HG02678 (cell line): ENCODE results near the gene ACTN2.

Source experiments
- ATAC-seq: cut with Tn5 transposase; IDR thresholded peaks from one replicate; pipeline ENCODE4 v1.9.1; 2021; ENCODE audit warnings: mild to moderate bottlenecking, moderate library complexity; ENCODE audit not compliant: unreplicated experiment

The ACTN2 gene

DNA sequence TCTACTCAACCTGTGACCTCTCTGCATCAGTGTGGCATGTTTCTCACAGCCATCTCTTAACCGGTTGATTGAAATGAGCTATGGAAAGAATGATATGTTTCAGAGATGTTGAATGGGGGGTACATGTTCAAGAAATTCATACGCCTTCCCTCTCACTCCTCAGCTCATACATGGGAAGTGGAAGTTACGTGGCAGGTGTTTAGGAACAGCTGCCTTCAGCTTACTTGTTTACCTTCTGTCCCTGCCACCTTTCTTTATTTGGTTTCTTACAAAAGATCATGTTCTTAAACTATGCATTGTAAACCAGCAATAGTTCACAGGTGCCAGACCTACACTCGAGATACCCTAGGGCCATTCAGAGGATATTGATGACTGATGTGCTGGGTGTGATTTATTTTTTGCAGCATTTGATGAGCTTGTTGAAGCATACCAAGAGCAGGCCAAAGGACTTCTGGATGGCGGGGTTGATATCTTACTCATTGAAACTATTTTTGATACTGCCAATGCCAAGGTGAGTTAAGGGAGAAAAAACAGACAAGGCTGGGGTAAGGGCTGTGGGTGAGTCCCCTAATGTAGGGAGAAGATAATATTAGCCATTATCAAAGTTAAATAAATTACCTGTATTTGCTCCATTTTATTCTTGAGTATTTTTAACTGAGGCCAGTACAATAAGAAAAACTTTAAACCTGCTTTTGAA lies 126.2 kb downstream of the ACTN2 start:
- no peak for ATAC-seq
